ENCODE results near the gene FBXL4. TPM values are rescaled to one million over a fixed set of nuclear protein-coding genes. Genes with fewer than 3 reads are reported as not detected.

FBXL4 gene
- polyA plus RNA-seq, 1 of the 3 experiments (the other 2 are of a cell fraction), result 8.1 TPM

GRCh38 chr6:98821756-98822405, 125.9 kb downstream of the FBXL4 start (continued):
- TF ChIP-seq FOSL2 (IDR thresholded peaks at IDR 0.05; ENCODE audit: borderline replicate concordance, low read depth) (peak; percentile 27; the same call in 1 of the 2 replicates), MXI1 (IDR thresholded peaks at IDR 0.05; ENCODE audit: low read depth, low read length) (no peak), TCF12 (IDR thresholded peaks at IDR 0.05) (peak; percentile 34; the same call in 1 of the 2 replicates), REST (IDR thresholded peaks at IDR 0.05; ENCODE audit: low read depth, low read length) (no peak), JUND (IDR thresholded peaks at IDR 0.05) (peak; percentile 26), SIN3A (IDR thresholded peaks at IDR 0.05; ENCODE audit: borderline replicate concordance, low read depth, low read length) (no peak), TEAD4 (IDR thresholded peaks at IDR 0.05; ENCODE audit: borderline replicate concordance, insufficient read depth) (no peak), ELF1 (IDR thresholded peaks at IDR 0.05) (no peak)

Other genes starting within 250 kb of the FBXL4 start
- gene POU3F2, start 113.4 kb downstream of the FBXL4 start, polyA plus RNA-seq (2012; rRNA removed), result 0.93 and 1.0 TPM in 2 replicates